Activated T-helper 1 cell treated with anti-CD3 and anti-CD28 coated beads, Interleukin-12 subunit alpha, Interleukin-12 subunit beta, Interleukin-2, Interleukin-4 antibody, amounts not matched to agents 30 ng/mL and 10 ng/mL and 1 ng/mL, durations not matched to agents 14 hours and 24 hours and 36 hours (primary cell): ENCODE data around the gene PRR33. TPM values are rescaled to one million over a fixed set of nuclear protein-coding genes. Genes with fewer than 3 reads are reported as not detected.
A peak's percentile ranks its signal among the peaks of the same experiment; 100 is the strongest.

Source experiments
- DNase-seq: peaks from one replicate; pipeline ENCODE4 v3.0.0; 2021; ENCODE audit warnings: low spot score
- H3K27ac Mint-ChIP-seq: one replicate; pipeline ENCODE4 v1.8.0; 2021; ENCODE audit warnings: mild to moderate bottlenecking, mixed read lengths
- H3K27me3 Mint-ChIP-seq: one replicate; pipeline ENCODE4 v1.8.0; 2022; ENCODE audit warnings: mild to moderate bottlenecking, moderate library complexity, mixed read lengths; ENCODE audit not compliant: insufficient read depth
- H3K36me3 Mint-ChIP-seq: one replicate; pipeline ENCODE4 v1.8.0; 2021; ENCODE audit warnings: low read depth, mixed read lengths
- H3K4me1 Mint-ChIP-seq: one replicate; pipeline ENCODE4 v1.8.0; 2021; ENCODE audit warnings: low read depth, mixed read lengths
- H3K4me3 Mint-ChIP-seq: one replicate; pipeline ENCODE4 v1.8.0; 2021; ENCODE audit warnings: mild to moderate bottlenecking, moderate library complexity, mixed read lengths
- H3K9me3 Mint-ChIP-seq: one replicate; pipeline ENCODE4 v1.8.0; 2021; ENCODE audit warnings: mixed read lengths
- intact Hi-C: fragments of 100-400 bp; cut with micrococcal nuclease; formaldehyde crosslinking; loops from one replicate; pipeline ENCODE4 v1.15.1; 2024
- total RNA-seq: library from RNA; stranded (reverse); gene quantifications from 2 replicates; pipeline ENCODE4 v1.2.3, GENCODE V29; 2022

PRR33 gene
- total RNA-seq, 1 donor from 2014 or later = 0.05 TPM

GRCh38 chr11:1844221-1845094 is 47.2 kb downstream of the PRR33 start:
- Mint-ChIP-seq H3K4me3 (peak overlapping the region; percentile 62), H3K27ac (peak overlapping the region; percentile 79), H3K4me1 (peaks cover 44% of the 10 kb centered on the region), H3K27me3 (peaks cover 2% of the 10 kb centered on the region), H3K36me3 (no peaks in the 10 kb centered on the region), H3K9me3 (no peaks in the 10 kb centered on the region)
- intact Hi-C loops = no loop called here
- DNase-seq = peak; percentile 24

- Mint-ChIP-seq H3K4me3 (no peak overlapping the region), H3K4me1 (peaks cover 37% of the 10 kb centered on the region), H3K9me3 (no peaks in the 10 kb centered on the region), H3K27ac (peak overlapping the region; percentile 35), H3K36me3 (no peaks in the 10 kb centered on the region), H3K27me3 (peaks cover 2% of the 10 kb centered on the region)
- DNase-seq = no peak
- intact Hi-C loops = no loop called here
These were observed 47.9 kb downstream of the PRR33 start for GRCh38 chr11:1843796-1844195.

- intact Hi-C loops = no loop called here
- Mint-ChIP-seq H3K27me3 (peaks cover 2% of the 10 kb centered on the region), H3K9me3 (no peaks in the 10 kb centered on the region), H3K36me3 (no peaks in the 10 kb centered on the region), H3K27ac (peak overlapping the region; percentile 35), H3K4me1 (peaks cover 36% of the 10 kb centered on the region), H3K4me3 (no peak overlapping the region)
- DNase-seq = no peak
These were observed 48.6 kb downstream of the PRR33 start for GRCh38 chr11:1843098-1843473.

GRCh38 chr11:1842149-1843097 is 49.3 kb downstream of the PRR33 start:
- H3K27ac Mint-ChIP-seq = no peak overlapping the region
- no peak overlapping the region for H3K4me3 Mint-ChIP-seq

GRCh38 chr11:1841511-1842148 is 50.1 kb downstream of the PRR33 start:
- Mint-ChIP-seq H3K4me1 (peaks cover 28% of the 10 kb centered on the region), H3K27ac (no peak overlapping the region), H3K36me3 (no peaks in the 10 kb centered on the region), H3K4me3 (no peak overlapping the region), H3K9me3 (no peaks in the 10 kb centered on the region), H3K27me3 (no peaks in the 10 kb centered on the region)
- no peak for DNase-seq
- intact Hi-C loops = no loop called here

More at GRCh38 chr11:1842149-1843097, 49.3 kb downstream of the PRR33 start:
- no peak for DNase-seq
- Mint-ChIP-seq H3K4me1 (peaks cover 34% of the 10 kb centered on the region), H3K36me3 (no peaks in the 10 kb centered on the region), H3K27me3 (no peaks in the 10 kb centered on the region), H3K9me3 (no peaks in the 10 kb centered on the region)
- intact Hi-C loops = no loop called here

- intact Hi-C loops = no loop called here
- H3K27me3 Mint-ChIP-seq = no peaks in the 10 kb centered on the region
- no peak overlapping the region for H3K27ac Mint-ChIP-seq
- H3K36me3 Mint-ChIP-seq = no peaks in the 10 kb centered on the region
- DNase-seq = no peak
- peaks cover 25% of the 10 kb centered on the region for H3K4me1 Mint-ChIP-seq
- H3K4me3 Mint-ChIP-seq = no peak overlapping the region
- H3K9me3 Mint-ChIP-seq = no peaks in the 10 kb centered on the region
These were observed 50.8 kb downstream of the PRR33 start for GRCh38 chr11:1840780-1841480.

GRCh38 chr11:1839924-1840779 is 51.5 kb downstream of the PRR33 start:
- intact Hi-C loops = loop anchor here (2.0 kb wide), 1 partner anchor 13 kb away; the partner anchor contains the start of gene LSP1
- no peak for DNase-seq

GRCh38 chr11:1839204-1839923 is 52.3 kb downstream of the PRR33 start:
- Mint-ChIP-seq H3K27me3 (no peaks in the 10 kb centered on the region), H3K27ac (no peak overlapping the region), H3K9me3 (no peaks in the 10 kb centered on the region), H3K4me1 (peaks cover 12% of the 10 kb centered on the region), H3K4me3 (no peak overlapping the region), H3K36me3 (no peaks in the 10 kb centered on the region)
- no peak for DNase-seq
- intact Hi-C loops = loop anchor here (2.0 kb wide), 1 partner anchor 13 kb away; the partner anchor contains the start of gene LSP1

More at GRCh38 chr11:1839924-1840779, 51.5 kb downstream of the PRR33 start:
- peaks cover 19% of the 10 kb centered on the region for H3K4me1 Mint-ChIP-seq
- no peak overlapping the region for H3K4me3 Mint-ChIP-seq
- H3K36me3 Mint-ChIP-seq = no peaks in the 10 kb centered on the region
- no peak overlapping the region for H3K27ac Mint-ChIP-seq
- H3K9me3 Mint-ChIP-seq = no peaks in the 10 kb centered on the region
- H3K27me3 Mint-ChIP-seq = no peaks in the 10 kb centered on the region

GRCh38 chr11:1838426-1839144 is 53.1 kb downstream of the PRR33 start, which contains the start of gene TNNI2:
Gene TNNI2 (plus strand): TSS chr11:1838981. CDS start chr11:1839697, 716 bp downstream.
- Mint-ChIP-seq H3K9me3 (no peaks in the 10 kb centered on the region), H3K27me3 (peaks cover 2% of the 10 kb centered on the region), H3K4me3 (no peak within 1 kb of the TSS), H3K4me1 (peaks cover 5% of the 10 kb centered on the region), H3K27ac (no peak within 1 kb of the TSS), H3K36me3 (no peaks in the 10 kb centered on the region)
- intact Hi-C loops = loop anchor here (1.0 to 2.0 kb wide), 2 partner anchors 14 to 80 kb away; partner anchors contain the start of gene LSP1
- no peak for DNase-seq
